Mesenchymal stem cell (in vitro differentiated cells and primary cell): ENCODE data around the gene SULT1C2.

ENCODE experiments used
- DNase-seq: peaks from one replicate; pipeline ENCODE4 v3.0.0-alpha.2; 2013
- H2AFZ ChIP-seq: one replicate; pipeline ENCODE4 v1.6.1; 2013; ENCODE audit warnings: low read depth, mild to moderate bottlenecking, control low read depth, inconsistent platforms, low read length, moderate library complexity
- H2AK5ac ChIP-seq: 2 replicates; pipeline ENCODE4 v1.6.1; 2013; ENCODE audit warnings: low read length, moderate library complexity, mild to moderate bottlenecking, inconsistent platforms; ENCODE audit not compliant: severe bottlenecking
- H2BK120ac ChIP-seq: one replicate; pipeline ENCODE4 v1.6.1; 2013; ENCODE audit warnings: low read depth, mild to moderate bottlenecking, inconsistent platforms, low read length, moderate library complexity
- H2BK12ac ChIP-seq, 2 experiments: one replicate each; pipeline ENCODE4 v1.6.1; 2013; ENCODE audit warnings: inconsistent platforms in 2 of 2, low read length in 2 of 2, mild to moderate bottlenecking in 2 of 2, moderate library complexity in 2 of 2, control low read depth in 1 of 2
- H2BK15ac ChIP-seq: one replicate; pipeline ENCODE4 v1.6.1; 2013; ENCODE audit warnings: mild to moderate bottlenecking, low read depth, inconsistent platforms; ENCODE audit not compliant: poor library complexity, severe bottlenecking
- H2BK5ac ChIP-seq: 2 replicates; pipeline ENCODE4 v1.6.1; 2013; ENCODE audit warnings: low read depth, mild to moderate bottlenecking, low read length, control low read depth, inconsistent platforms; ENCODE audit not compliant: poor library complexity, severe bottlenecking
- H3K14ac ChIP-seq, 2 experiments: one replicate each; pipeline ENCODE4 v1.6.1; 2013; ENCODE audit warnings: inconsistent platforms in 2 of 2, low read length in 2 of 2, control low read depth in 1 of 2, mild to moderate bottlenecking in 1 of 2, moderate library complexity in 1 of 2
- H3K18ac ChIP-seq, 2 experiments: one replicate each; pipeline ENCODE4 v1.6.1; 2013; ENCODE audit warnings: inconsistent platforms in 2 of 2, low read length in 2 of 2, control low read depth in 1 of 2, low read depth in 1 of 2, mild to moderate bottlenecking in 1 of 2
- H3K23ac ChIP-seq, 2 experiments: one replicate each; pipeline ENCODE4 v1.6.1; 2013; ENCODE audit warnings: inconsistent platforms in 2 of 2, low read length in 2 of 2, mild to moderate bottlenecking in 2 of 2, moderate library complexity in 2 of 2, control low read depth in 1 of 2
- H3K27ac ChIP-seq: 2 replicates; pipeline ENCODE4 v1.5.1; 2013; ENCODE audit warnings: mild to moderate bottlenecking, moderate library complexity, low read length, control low read depth, inconsistent platforms; ENCODE audit not compliant: poor library complexity, severe bottlenecking
- H3K27me3 ChIP-seq, 2 experiments: 2 replicates each; pipeline versions ENCODE4 v1.6.1 to v1.7.0; 2013; ENCODE audit warnings: low read length in 2 of 2, mild to moderate bottlenecking in 2 of 2, moderate library complexity in 2 of 2, control low read depth in 1 of 2, inconsistent platforms in 1 of 2; ENCODE audit not compliant: control insufficient read depth in 1 of 2, insufficient read depth in 1 of 2
- H3K36me3 ChIP-seq, 2 experiments: 2 replicates each; pipeline versions ENCODE4 v1.6.1 to v1.7.0; 2013; ENCODE audit warnings: low read length in 2 of 2, control low read depth in 1 of 2, inconsistent platforms in 1 of 2, low read depth in 1 of 2, mild to moderate bottlenecking in 1 of 2; ENCODE audit not compliant: insufficient read depth in 2 of 2, control insufficient read depth in 1 of 2
- H3K4ac ChIP-seq, 2 experiments: one replicate each; pipeline ENCODE4 v1.6.1; 2013; ENCODE audit warnings: inconsistent platforms in 2 of 2, low read length in 2 of 2, mild to moderate bottlenecking in 2 of 2, moderate library complexity in 2 of 2, control low read depth in 1 of 2, low read depth in 1 of 2
- H3K4me1 ChIP-seq: 2 replicates; pipeline ENCODE4 v1.6.1; 2013; ENCODE audit warnings: low read depth, low read length, control low read depth; ENCODE audit not compliant: control insufficient read depth, insufficient read depth
- H3K4me2 ChIP-seq: 2 replicates; pipeline ENCODE4 v1.6.1; 2013; ENCODE audit warnings: low read length, mild to moderate bottlenecking, inconsistent platforms; ENCODE audit not compliant: poor library complexity, severe bottlenecking
- H3K4me3 ChIP-seq, 2 experiments: 2 replicates each; pipeline versions ENCODE4 v1.5.1 to v1.7.0; 2013; ENCODE audit warnings: low read length in 2 of 2, mild to moderate bottlenecking in 2 of 2, control low read depth in 1 of 2, low read depth in 1 of 2; ENCODE audit not compliant: insufficient read depth in 1 of 2
- H3K79me1 ChIP-seq: replicated peaks from 2 replicates; pipeline ENCODE4 v1.6.1; 2013; ENCODE audit warnings: mild to moderate bottlenecking, control low read depth, low read length, inconsistent platforms; ENCODE audit not compliant: poor library complexity, severe bottlenecking
- H3K9ac ChIP-seq: 2 replicates; pipeline ENCODE4 v1.7.0; 2013; ENCODE audit warnings: mild to moderate bottlenecking, low read length, moderate library complexity
- H3K9me3 ChIP-seq: 2 replicates; pipeline ENCODE4 v1.7.0; 2013; ENCODE audit warnings: mild to moderate bottlenecking, low read length; ENCODE audit not compliant: control insufficient read depth
- H4K8ac ChIP-seq: one replicate; pipeline ENCODE4 v1.6.1; 2013; ENCODE audit warnings: inconsistent platforms, mild to moderate bottlenecking, low read length, moderate library complexity
- H4K91ac ChIP-seq: one replicate; pipeline ENCODE4 v1.6.1; 2013; ENCODE audit warnings: mild to moderate bottlenecking, low read length, inconsistent platforms
- WGBS: methylation state at CpG from one replicate; pipeline ENCODE4 v1.1.7; 2013; ENCODE audit warnings: mixed read lengths; 5-methylcytosine and 5-hydroxymethylcytosine counted together

SULT1C2 gene

GRCh38 chr2:108314586-108315296, 26.0 kb downstream of the SULT1C2 start:
- Histone ChIP-seq H4K91ac (no peak overlapping the region), H3K27me3 (no peaks in the 10 kb centered on the region), H2BK120ac (no peak overlapping the region), H2AK5ac (peak overlapping the region; percentile 76), H3K4me1 (peaks cover 24% of the 10 kb centered on the region), H4K8ac (no peak overlapping the region), H3K23ac (no peak overlapping the region), H3K36me3 (no peaks in the 10 kb centered on the region), H3K18ac (no peak overlapping the region), H3K9me3 (no peaks in the 10 kb centered on the region), H3K4me3 (no peak overlapping the region), H3K9ac (no peak overlapping the region), H2BK15ac (no peak overlapping the region), H2BK5ac (peak overlapping the region; percentile 31), H3K14ac (no peak overlapping the region), H2BK12ac (no peak overlapping the region), H2AFZ (no peak overlapping the region), H3K4me2 (no peak overlapping the region), H3K27ac (peak overlapping the region; percentile 90), H3K4ac (no peak overlapping the region), H3K79me1 (peaks cover 12% of the 10 kb centered on the region)
- DNase-seq = no peak
- WGBS = 71% methylated on average over 3 of the region's 3 CpGs

- Histone ChIP-seq H3K14ac (no peak overlapping the region), H3K27ac (peak overlapping the region; percentile 90), H2BK120ac (no peak overlapping the region), H2AFZ (no peak overlapping the region), H3K9me3 (no peaks in the 10 kb centered on the region), H3K18ac (no peak overlapping the region), H3K9ac (no peak overlapping the region), H3K4me1 (peaks cover 24% of the 10 kb centered on the region), H3K4me2 (no peak overlapping the region), H4K91ac (no peak overlapping the region), H3K23ac (no peak overlapping the region), H3K27me3 (no peaks in the 10 kb centered on the region), H3K79me1 (peaks cover 12% of the 10 kb centered on the region), H4K8ac (no peak overlapping the region), H3K4me3 (no peak overlapping the region), H2BK5ac (no peak overlapping the region), H2BK15ac (no peak overlapping the region), H2AK5ac (no peak overlapping the region), H3K4ac (no peak overlapping the region), H2BK12ac (no peak overlapping the region), H3K36me3 (no peaks in the 10 kb centered on the region)
- DNase-seq = no peak
These were observed 26.8 kb downstream of the SULT1C2 start for GRCh38 chr2:108315444-108315934.

- peak overlapping the region; percentile 86 for H2AK5ac ChIP-seq
- H2BK5ac ChIP-seq = peak overlapping the region; percentile 57
- H2BK15ac ChIP-seq = no peak overlapping the region
- no peaks in the 10 kb centered on the region for H3K27me3 ChIP-seq
- H3K27ac ChIP-seq = peak overlapping the region; percentile 90
- H3K4ac ChIP-seq = no peak overlapping the region
- no peak overlapping the region for H4K8ac ChIP-seq
- no peak overlapping the region for H2AFZ ChIP-seq
- peaks cover 24% of the 10 kb centered on the region for H3K4me1 ChIP-seq
- H4K91ac ChIP-seq = no peak overlapping the region
- H3K4me2 ChIP-seq = no peak overlapping the region
- H2BK120ac ChIP-seq = no peak overlapping the region
- H2BK12ac ChIP-seq = no peak overlapping the region
- no peaks in the 10 kb centered on the region for H3K9me3 ChIP-seq
- no peak overlapping the region for H3K4me3 ChIP-seq
- H3K14ac ChIP-seq = no peak overlapping the region
- H3K79me1 ChIP-seq = peaks cover 12% of the 10 kb centered on the region
- no peak for DNase-seq
- H3K36me3 ChIP-seq = no peaks in the 10 kb centered on the region
- H3K23ac ChIP-seq = no peak overlapping the region
- H3K18ac ChIP-seq = no peak overlapping the region
- no peak overlapping the region for H3K9ac ChIP-seq
- 23% methylated on average over 6 of the region's 6 CpGs for WGBS
These were observed 27.3 kb downstream of the SULT1C2 start for GRCh38 chr2:108316033-108316432.

- Histone ChIP-seq H2BK15ac (no peak overlapping the region), H3K14ac (no peak overlapping the region), H4K8ac (peak overlapping the region; percentile 47), H3K36me3 (no peaks in the 10 kb centered on the region), H3K27ac (peak overlapping the region; percentile 90), H3K23ac (no peak overlapping the region), H3K9me3 (no peaks in the 10 kb centered on the region), H2AK5ac (peak overlapping the region; percentile 98), H3K4ac (no peak overlapping the region), H2BK120ac (no peak overlapping the region), H3K79me1 (peaks cover 11% of the 10 kb centered on the region), H3K4me1 (peaks cover 24% of the 10 kb centered on the region), H4K91ac (no peak overlapping the region), H2BK5ac (peak overlapping the region; percentile 79), H3K9ac (no peak overlapping the region), H2AFZ (no peak overlapping the region), H3K4me3 (no peak overlapping the region), H3K4me2 (no peak overlapping the region), H2BK12ac (no peak overlapping the region), H3K18ac (no peak overlapping the region), H3K27me3 (no peaks in the 10 kb centered on the region)
- no peak for DNase-seq
- WGBS = 54% methylated on average over 13 of the region's 13 CpGs
These were observed 28.0 kb downstream of the SULT1C2 start for GRCh38 chr2:108316461-108317258.
